Choroid plexus epithelial cell (primary cell): ENCODE results near the gene PPP2R5C.

Source experiments
- DNase-seq: peaks from one replicate; pipeline ENCODE4 v3.0.0-alpha.2; 2010; ENCODE audit warnings: low read depth
- H3K4me3 ChIP-seq: 2 replicates; pipeline ENCODE4 v1.5.1; 2011; ENCODE audit warnings: low read depth, mild to moderate bottlenecking, control low read depth, low read length, moderate library complexity
- TF ChIP-seq, protein P1 (sequence below): conservative IDR thresholded peaks from 2 replicates; pipeline ENCODE4 v1.5.1; 2011; ENCODE audit warnings: low read depth, mild to moderate bottlenecking, control low read depth, inconsistent platforms, low read length, moderate library complexity

The PPP2R5C gene

DNA sequence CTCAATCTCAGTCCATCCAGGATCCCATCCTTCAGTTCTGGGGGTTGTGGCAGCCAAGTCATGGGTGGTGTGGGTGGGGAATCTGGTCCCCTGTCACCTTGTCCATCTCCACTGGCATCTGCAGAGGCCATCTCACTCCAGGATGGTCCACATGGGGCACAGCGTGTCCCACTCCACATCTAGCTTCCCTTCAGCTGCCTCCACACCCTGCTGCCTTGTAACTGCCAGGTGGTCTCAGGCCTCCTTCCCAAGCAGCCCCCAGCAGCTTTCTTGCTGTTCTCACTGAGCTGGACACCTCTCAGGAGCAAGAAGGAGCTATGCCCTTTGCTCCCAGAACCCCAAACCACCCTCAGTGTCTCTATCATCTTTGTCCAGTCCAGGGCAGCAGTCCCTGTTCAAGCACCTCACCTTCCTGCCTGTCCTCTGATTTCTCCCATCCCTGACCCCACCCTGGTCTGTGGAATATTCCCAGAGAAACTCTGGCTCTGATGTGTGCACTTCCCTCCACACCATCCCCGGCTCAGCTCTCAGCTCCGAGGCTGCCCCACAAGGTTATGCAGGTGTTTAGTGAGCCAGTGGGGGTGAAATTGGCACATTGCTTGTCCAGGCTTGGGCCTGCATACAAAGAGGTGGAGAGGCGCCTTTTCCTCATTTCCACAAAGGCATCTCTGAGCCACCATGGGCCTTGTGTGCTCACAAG lies 189.2 kb downstream of the PPP2R5C start:
- TF ChIP-seq, protein P1, sequence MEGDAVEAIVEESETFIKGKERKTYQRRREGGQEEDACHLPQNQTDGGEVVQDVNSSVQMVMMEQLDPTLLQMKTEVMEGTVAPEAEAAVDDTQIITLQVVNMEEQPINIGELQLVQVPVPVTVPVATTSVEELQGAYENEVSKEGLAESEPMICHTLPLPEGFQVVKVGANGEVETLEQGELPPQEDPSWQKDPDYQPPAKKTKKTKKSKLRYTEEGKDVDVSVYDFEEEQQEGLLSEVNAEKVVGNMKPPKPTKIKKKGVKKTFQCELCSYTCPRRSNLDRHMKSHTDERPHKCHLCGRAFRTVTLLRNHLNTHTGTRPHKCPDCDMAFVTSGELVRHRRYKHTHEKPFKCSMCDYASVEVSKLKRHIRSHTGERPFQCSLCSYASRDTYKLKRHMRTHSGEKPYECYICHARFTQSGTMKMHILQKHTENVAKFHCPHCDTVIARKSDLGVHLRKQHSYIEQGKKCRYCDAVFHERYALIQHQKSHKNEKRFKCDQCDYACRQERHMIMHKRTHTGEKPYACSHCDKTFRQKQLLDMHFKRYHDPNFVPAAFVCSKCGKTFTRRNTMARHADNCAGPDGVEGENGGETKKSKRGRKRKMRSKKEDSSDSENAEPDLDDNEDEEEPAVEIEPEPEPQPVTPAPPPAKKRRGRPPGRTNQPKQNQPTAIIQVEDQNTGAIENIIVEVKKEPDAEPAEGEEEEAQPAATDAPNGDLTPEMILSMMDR: no peak
- DNase-seq: no peak
- H3K4me3 ChIP-seq: no peak overlapping the region

DNA sequence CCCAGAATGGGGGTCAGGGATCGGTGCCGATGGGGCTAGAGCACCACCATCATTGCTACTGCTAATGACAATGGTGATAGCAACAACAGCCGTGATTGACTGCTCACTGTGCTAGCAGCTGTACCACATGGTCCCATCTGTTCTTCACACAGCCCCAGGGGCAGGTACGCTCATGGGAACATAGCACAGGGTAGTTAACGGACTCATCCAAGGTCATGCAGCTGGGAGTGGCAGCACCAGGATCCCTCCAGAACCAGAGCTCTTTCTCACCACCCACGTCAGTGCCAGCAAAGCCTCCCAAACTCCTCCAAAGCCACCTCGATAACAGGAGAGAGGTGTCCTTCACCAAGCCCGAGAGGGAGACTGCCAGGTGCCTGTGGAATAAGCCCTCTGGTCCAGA lies 191.6 kb downstream of the PPP2R5C start:
- no peak overlapping the region for H3K4me3 ChIP-seq
- no peak for DNase-seq
- TF ChIP-seq, protein P1: no peak

DNA sequence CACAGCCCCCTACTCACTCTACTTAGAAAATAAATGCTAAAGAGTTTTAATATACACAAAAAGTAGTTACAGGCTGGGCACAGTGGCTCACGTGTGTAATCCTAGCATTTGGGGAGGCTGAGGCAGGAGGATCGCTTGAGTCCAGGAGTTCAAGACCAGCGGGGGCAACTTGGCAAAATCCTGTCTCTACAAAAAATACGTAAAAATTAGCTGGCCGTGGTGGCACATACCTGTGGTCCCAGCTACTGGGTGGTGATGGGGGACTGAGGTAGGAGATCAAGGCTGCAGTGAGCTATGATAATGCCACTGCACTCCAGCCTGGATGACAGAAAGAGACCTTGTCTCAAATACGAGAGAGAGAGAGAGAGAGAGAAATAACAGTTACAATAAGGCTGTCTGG lies 193.0 kb downstream of the PPP2R5C start:
- DNase-seq: no peak
- TF ChIP-seq, protein P1: no peak
- no peak overlapping the region for H3K4me3 ChIP-seq

DNA sequence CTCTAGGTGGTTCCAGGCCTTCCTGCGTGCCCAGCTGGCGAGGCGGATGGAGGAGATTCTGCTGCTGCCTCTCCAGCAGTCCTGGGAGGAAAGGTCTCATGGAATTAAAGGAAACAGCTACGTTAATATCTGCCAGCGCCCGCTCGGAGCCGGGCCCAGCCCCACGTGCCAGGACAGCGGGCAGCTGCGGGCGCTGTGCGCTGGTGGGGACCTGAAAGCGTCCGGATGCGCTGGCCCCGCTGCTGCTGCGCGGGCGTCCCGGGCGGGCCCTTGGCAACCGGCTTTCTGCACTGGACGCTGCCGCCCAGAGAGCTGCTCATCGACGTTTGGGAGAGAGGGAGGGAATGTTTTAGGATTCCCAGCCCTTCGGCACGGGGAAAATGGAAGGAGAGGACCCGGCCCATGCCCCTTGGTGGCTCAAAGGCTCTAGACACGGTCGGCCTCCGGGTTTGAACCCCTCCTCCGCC lies 194.2 kb downstream of the PPP2R5C start:
- DNase-seq: no peak
- TF ChIP-seq, protein P1: no peak
- no peak overlapping the region for H3K4me3 ChIP-seq

DNA sequence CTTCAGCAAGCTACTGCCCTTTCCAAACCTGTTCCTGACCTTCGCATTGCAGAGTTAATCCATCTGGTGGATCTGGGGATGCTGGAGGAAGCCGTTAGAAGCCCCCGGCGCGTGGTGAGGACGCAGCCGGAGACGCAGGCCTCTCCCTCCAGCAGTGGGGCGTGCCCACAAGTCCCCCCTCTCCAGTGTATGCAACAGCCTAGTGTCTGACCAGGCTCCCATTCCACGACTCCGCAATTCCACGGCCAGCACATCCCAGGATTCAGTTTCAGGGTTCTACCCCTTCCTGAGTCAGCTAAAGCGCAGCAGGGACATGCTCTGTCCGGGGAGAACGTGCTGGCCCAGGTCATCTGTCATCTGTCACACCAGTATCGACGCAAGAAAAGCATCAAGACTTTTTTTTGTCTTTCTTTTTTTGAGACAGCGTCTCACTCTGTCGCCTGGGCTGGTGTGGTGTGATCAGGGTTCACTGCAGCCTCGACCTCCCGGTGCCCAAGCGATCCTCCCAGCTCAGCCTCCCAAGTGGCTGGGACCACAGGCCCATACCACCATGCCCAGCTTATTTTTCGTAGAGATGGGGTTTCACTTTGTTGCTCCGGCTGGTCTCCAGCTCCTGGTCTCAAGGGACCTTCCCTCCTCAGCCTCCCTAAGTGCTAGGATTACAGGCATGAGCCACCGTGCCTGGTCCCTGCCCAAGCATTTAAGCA lies 194.8 kb downstream of the PPP2R5C start:
- DNase-seq: no peak
- TF ChIP-seq, protein P1: no peak

DNA sequence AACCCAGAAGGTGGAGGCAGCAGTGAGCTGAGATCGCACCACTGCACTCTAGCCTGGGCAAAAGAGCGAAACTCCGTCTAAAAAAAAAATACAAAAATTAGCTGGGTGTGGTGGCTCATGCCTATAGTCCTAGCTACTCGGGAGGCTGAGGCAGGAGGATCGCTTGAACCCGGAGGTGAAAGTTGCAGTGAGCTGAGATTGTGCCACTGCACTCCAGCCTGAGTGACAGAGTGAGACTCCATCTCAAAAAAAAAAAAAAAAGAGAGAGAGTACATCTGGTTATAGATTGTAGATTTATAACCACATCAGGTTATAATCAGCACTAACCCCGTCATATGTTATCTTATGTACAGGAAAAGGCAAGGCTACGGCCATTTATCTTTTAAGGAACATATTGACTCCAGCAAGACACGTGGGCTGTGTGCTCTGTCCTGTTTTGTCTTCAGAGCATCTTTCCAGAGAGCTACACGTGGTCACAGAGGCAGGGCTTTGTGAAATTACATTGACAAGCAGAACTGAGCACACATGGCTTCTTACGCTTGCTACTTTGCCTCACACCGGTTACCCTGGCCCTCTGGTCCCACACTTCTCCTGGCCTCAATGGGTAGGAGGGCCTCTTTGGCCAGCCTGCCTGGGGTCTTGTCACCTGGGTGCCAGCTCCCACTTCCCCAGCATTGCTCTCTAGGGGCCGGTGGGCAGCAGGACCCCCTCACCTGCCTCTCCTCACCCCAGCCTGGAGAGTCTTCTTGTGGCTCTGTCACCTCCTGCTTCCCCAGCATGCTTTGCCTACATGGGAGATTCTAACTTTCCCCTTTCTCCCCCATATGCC lies 196.1 kb downstream of the PPP2R5C start:
- DNase-seq: no peak
- TF ChIP-seq, protein P1: no peak
- no peak overlapping the region for H3K4me3 ChIP-seq

More for the DNA sequence above, 194.8 kb downstream of the PPP2R5C start:
- no peak overlapping the region for H3K4me3 ChIP-seq
